Neuron (in vitro differentiated cells): Measurements from ENCODE around the gene PUSL1.

ENCODE experiments used
- H2AFZ ChIP-seq: one replicate; pipeline ENCODE4 v1.6.1; 2013; ENCODE audit warnings: low read depth, mild to moderate bottlenecking, inconsistent platforms, low read length, moderate library complexity
- H3K27me3 ChIP-seq: one replicate; pipeline ENCODE4 v1.6.1; 2013; ENCODE audit warnings: low read length; ENCODE audit not compliant: insufficient read depth
- H3K36me3 ChIP-seq: one replicate; pipeline ENCODE4 v1.6.1; 2013; ENCODE audit warnings: low read length; ENCODE audit not compliant: insufficient read depth
- H3K4me1 ChIP-seq: one replicate; pipeline ENCODE4 v1.6.1; 2013; ENCODE audit warnings: low read length; ENCODE audit not compliant: insufficient read depth
- H3K4me3 ChIP-seq: 2 replicates; pipeline ENCODE4 v1.5.1; 2013; ENCODE audit warnings: mild to moderate bottlenecking, low read length, moderate library complexity
- H3K9me3 ChIP-seq: one replicate; pipeline ENCODE4 v1.6.1; 2013; ENCODE audit warnings: low read length

The PUSL1 gene

GRCh38 chr1:1332031-1332755 is 23.8 kb downstream of the PUSL1 start:
- H3K27me3 ChIP-seq: no peaks in the 10 kb centered on the region
- peaks cover 12% of the 10 kb centered on the region for H3K36me3 ChIP-seq
- H3K4me3 ChIP-seq: no peak overlapping the region
- H3K4me1 ChIP-seq: peaks cover 12% of the 10 kb centered on the region
- H2AFZ ChIP-seq: no peak overlapping the region
- no peaks in the 10 kb centered on the region for H3K9me3 ChIP-seq

DNA sequence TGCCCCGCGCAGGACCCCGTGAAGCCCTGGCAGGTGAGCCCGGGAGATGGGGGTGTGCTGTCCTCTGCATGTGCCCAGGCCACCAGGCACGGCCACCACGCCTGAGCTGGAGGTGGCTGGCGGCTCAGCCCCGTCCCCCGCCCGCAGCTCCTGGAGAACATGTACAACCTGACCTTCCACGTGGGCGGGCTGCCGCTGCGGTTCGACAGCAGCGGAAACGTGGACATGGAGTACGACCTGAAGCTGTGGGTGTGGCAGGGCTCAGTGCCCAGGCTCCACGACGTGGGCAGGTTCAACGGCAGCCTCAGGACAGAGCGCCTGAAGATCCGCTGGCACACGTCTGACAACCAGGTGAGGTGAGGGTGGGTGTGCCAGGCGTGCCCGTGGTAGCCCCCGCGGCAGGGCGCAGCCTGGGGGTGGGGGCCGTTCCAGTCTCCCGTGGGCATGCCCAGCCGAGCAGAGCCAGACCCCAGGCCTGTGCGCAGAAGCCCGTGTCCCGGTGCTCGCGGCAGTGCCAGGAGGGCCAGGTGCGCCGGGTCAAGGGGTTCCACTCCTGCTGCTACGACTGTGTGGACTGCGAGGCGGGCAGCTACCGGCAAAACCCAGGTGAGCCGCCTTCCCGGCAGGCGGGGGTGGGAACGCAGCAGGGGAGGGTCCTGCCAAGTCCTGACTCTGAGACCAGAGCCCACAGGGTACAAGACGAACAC is 24.5 kb downstream of the PUSL1 start:
- no peak overlapping the region for H2AFZ ChIP-seq
- no peaks in the 10 kb centered on the region for H3K27me3 ChIP-seq
- no peak overlapping the region for H3K4me3 ChIP-seq
- peaks cover 9% of the 10 kb centered on the region for H3K36me3 ChIP-seq
- no peaks in the 10 kb centered on the region for H3K9me3 ChIP-seq
- peaks cover 12% of the 10 kb centered on the region for H3K4me1 ChIP-seq

DNA sequence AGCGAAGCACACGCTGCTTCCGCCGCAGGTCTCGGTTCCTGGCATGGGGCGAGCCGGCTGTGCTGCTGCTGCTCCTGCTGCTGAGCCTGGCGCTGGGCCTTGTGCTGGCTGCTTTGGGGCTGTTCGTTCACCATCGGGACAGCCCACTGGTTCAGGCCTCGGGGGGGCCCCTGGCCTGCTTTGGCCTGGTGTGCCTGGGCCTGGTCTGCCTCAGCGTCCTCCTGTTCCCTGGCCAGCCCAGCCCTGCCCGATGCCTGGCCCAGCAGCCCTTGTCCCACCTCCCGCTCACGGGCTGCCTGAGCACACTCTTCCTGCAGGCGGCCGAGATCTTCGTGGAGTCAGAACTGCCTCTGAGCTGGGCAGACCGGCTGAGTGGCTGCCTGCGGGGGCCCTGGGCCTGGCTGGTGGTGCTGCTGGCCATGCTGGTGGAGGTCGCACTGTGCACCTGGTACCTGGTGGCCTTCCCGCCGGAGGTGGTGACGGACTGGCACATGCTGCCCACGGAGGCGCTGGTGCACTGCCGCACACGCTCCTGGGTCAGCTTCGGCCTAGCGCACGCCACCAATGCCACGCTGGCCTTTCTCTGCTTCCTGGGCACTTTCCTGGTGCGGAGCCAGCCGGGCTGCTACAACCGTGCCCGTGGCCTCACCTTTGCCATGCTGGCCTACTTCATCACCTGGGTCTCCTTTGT is 25.3 kb downstream of the PUSL1 start:
- Histone ChIP-seq H3K4me1 (peaks cover 12% of the 10 kb centered on the region), H3K27me3 (no peaks in the 10 kb centered on the region), H3K4me3 (no peak overlapping the region), H3K9me3 (no peaks in the 10 kb centered on the region), H2AFZ (no peak overlapping the region), H3K36me3 (peaks cover 11% of the 10 kb centered on the region)

- peaks cover 12% of the 10 kb centered on the region for H3K4me1 ChIP-seq
- H3K36me3 ChIP-seq: peaks cover 17% of the 10 kb centered on the region
- no peak overlapping the region for H3K4me3 ChIP-seq
- no peaks in the 10 kb centered on the region for H3K9me3 ChIP-seq
- H3K27me3 ChIP-seq: no peaks in the 10 kb centered on the region
- H2AFZ ChIP-seq: no peak overlapping the region
Observed at GRCh38 chr1:1334835-1335234, 26.4 kb downstream of the PUSL1 start.

- Histone ChIP-seq H3K4me3 (no peak overlapping the region), H2AFZ (no peak overlapping the region), H3K36me3 (peaks cover 18% of the 10 kb centered on the region), H3K4me1 (peaks cover 12% of the 10 kb centered on the region), H3K9me3 (no peaks in the 10 kb centered on the region), H3K27me3 (no peaks in the 10 kb centered on the region)
Observed at GRCh38 chr1:1335283-1335682, 26.9 kb downstream of the PUSL1 start.

GRCh38 chr1:1335792-1336248 is 27.4 kb downstream of the PUSL1 start:
- H3K9me3 ChIP-seq: no peaks in the 10 kb centered on the region
- no peaks in the 10 kb centered on the region for H3K27me3 ChIP-seq
- H3K4me1 ChIP-seq: peaks cover 7% of the 10 kb centered on the region
- no peak overlapping the region for H3K4me3 ChIP-seq
- peaks cover 23% of the 10 kb centered on the region for H3K36me3 ChIP-seq
- no peak overlapping the region for H2AFZ ChIP-seq

DNA sequence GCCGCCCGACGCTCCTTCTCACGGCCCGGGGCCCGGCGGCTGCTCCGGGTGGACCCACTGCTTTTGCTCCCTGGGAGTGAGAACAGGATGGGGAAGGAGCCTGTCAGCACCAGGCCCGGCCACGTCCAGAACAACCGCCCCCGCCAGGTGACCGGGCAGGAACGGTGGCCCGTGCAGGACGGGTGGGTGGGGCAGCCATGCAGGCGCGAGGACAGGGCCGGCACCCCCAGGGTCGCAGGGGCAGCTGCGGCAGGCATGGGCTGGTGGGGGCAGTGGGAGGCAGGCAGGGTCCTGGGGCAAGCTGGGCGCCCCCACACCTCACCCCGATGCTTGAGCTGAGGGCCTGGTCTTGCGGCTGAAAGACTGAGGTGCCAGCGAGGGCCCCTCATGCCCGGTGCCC is 28.0 kb downstream of the PUSL1 start:
- H3K4me1 ChIP-seq: peaks cover under 1% of the 10 kb centered on the region
- H2AFZ ChIP-seq: no peak overlapping the region
- no peaks in the 10 kb centered on the region for H3K27me3 ChIP-seq
- H3K4me3 ChIP-seq: no peak overlapping the region
- H3K36me3 ChIP-seq: peaks cover 29% of the 10 kb centered on the region
- H3K9me3 ChIP-seq: no peaks in the 10 kb centered on the region

DNA sequence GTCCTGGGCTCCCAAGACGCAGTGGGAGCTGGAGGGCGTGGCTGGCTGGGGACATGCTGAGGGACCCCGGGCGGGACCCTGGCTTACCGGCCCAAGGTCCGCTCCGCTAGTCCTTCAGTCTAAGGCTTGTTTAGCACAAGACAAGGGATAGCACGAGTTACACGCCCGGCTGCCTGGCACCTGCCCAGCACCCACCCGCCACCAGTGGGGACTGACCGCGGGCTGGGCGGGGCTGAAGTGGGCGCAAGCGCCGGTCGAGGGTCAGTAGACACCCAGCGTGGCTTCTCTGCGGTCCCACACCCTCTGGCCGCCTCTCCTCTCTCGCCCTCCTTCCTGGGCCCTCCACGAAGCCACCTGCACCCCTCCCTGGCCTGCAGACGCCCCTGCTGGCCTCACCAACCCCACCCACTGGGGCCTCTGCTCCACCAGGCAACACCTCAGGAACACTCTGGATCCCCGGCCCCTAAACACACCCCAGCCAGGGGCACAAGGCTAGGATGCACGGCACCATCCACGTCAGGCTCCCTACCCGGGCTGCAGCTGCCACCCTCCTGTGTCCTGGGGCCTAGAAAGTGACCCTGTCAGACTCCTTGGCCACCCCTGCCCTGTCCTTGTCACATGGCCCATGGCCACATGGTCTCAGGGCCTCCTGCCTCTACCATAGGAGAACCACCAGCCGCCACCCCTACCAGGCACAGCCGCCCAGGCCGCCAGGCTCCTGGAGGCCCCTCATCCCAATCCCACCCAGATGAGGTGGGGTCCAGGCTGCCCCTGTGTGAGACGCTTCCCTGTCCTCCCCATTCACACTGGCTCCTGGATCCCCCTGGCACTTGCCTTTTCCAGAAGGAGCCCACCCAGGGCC is 28.8 kb downstream of the PUSL1 start:
- H3K27me3 ChIP-seq: no peaks in the 10 kb centered on the region
- no peak overlapping the region for H2AFZ ChIP-seq
- H3K9me3 ChIP-seq: no peaks in the 10 kb centered on the region
- H3K4me3 ChIP-seq: no peak overlapping the region
- H3K36me3 ChIP-seq: peaks cover 31% of the 10 kb centered on the region
- no peaks in the 10 kb centered on the region for H3K4me1 ChIP-seq

DNA sequence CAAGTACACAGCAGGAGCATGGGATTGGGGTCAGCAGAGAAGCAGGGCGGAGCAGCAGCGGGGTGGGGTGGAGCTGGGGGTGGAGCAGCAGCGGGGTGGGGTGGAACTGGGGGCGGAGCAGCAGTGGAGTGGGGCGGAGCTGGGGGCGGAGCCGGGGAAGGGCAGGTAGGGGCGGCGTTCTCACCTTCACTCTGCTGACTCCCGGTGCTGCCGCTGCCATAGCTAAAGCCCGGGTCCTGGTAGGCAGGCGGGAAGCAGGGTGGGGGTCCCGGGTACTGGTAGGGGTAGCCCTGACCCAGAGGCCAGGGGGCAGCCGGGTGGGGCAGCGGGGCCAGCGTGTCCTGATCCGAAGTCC is 29.4 kb downstream of the PUSL1 start:
- Histone ChIP-seq H3K9me3 (no peaks in the 10 kb centered on the region), H3K4me1 (no peaks in the 10 kb centered on the region), H3K4me3 (no peak overlapping the region), H3K36me3 (peaks cover 31% of the 10 kb centered on the region), H3K27me3 (no peaks in the 10 kb centered on the region), H2AFZ (no peak overlapping the region)

- Histone ChIP-seq H3K36me3 (peaks cover 31% of the 10 kb centered on the region), H2AFZ (no peak overlapping the region), H3K4me3 (no peak overlapping the region), H3K4me1 (no peaks in the 10 kb centered on the region), H3K27me3 (no peaks in the 10 kb centered on the region), H3K9me3 (no peaks in the 10 kb centered on the region)
Observed at GRCh38 chr1:1338278-1338677, 29.9 kb downstream of the PUSL1 start.

DNA sequence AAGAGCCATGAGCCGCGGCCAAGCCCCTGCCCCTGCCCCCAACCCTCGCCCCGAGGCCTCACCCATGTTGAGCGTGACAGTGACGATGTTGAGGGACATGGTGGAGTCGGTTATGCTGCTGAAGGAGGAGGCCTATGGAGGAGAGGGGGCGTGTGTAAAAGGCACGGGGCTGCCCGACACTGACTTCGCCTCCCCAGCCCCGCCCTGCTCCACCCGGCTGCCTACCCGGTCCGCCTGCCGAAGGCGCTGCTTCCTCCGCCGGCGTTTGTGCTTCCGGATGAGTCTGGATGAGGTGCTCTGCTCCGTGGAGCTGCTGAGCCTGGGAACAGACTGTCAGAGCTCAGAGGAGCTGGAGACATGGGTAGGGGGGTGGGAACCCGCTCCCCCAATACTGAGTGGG is 31.8 kb downstream of the PUSL1 start:
- Histone ChIP-seq H3K4me1 (peaks cover 1% of the 10 kb centered on the region), H2AFZ (no peak overlapping the region), H3K27me3 (no peaks in the 10 kb centered on the region), H3K36me3 (peaks cover 31% of the 10 kb centered on the region), H3K9me3 (no peaks in the 10 kb centered on the region), H3K4me3 (no peak overlapping the region)

- no peak overlapping the region for H2AFZ ChIP-seq
- H3K4me3 ChIP-seq: no peak overlapping the region
- H3K4me1 ChIP-seq: peaks cover 2% of the 10 kb centered on the region
- H3K27me3 ChIP-seq: no peaks in the 10 kb centered on the region
- no peaks in the 10 kb centered on the region for H3K9me3 ChIP-seq
- H3K36me3 ChIP-seq: peaks cover 31% of the 10 kb centered on the region
Observed at GRCh38 chr1:1340791-1341548, 32.6 kb downstream of the PUSL1 start.
